Neuron (in vitro differentiated cells): ENCODE results near the gene MRC1.

Experiments
- H2AFZ ChIP-seq: one replicate; pipeline ENCODE4 v1.6.1; 2013; ENCODE audit warnings: low read depth, mild to moderate bottlenecking, inconsistent platforms, low read length, moderate library complexity
- H3K27me3 ChIP-seq: one replicate; pipeline ENCODE4 v1.6.1; 2013; ENCODE audit warnings: low read length; ENCODE audit not compliant: insufficient read depth
- H3K36me3 ChIP-seq: one replicate; pipeline ENCODE4 v1.6.1; 2013; ENCODE audit warnings: low read length; ENCODE audit not compliant: insufficient read depth
- H3K4me1 ChIP-seq: one replicate; pipeline ENCODE4 v1.6.1; 2013; ENCODE audit warnings: low read length; ENCODE audit not compliant: insufficient read depth
- H3K4me3 ChIP-seq: 2 replicates; pipeline ENCODE4 v1.5.1; 2013; ENCODE audit warnings: mild to moderate bottlenecking, low read length, moderate library complexity
- H3K9me3 ChIP-seq: one replicate; pipeline ENCODE4 v1.6.1; 2013; ENCODE audit warnings: low read length

MRC1 gene

GRCh38 chr10:17808971-17809841 is at the start of gene MRC1:
MRC1 (plus strand) TSS chr10:17809348; CDS start chr10:17809466, 118 bp downstream.
- no peaks in the 10 kb centered on the region for H3K9me3 ChIP-seq
- H3K4me3 ChIP-seq = no peak within 1 kb of the TSS
- H3K36me3 ChIP-seq = no peaks in the 10 kb centered on the region
- H2AFZ ChIP-seq = no peak within 1 kb of the TSS
- no peaks in the 10 kb centered on the region for H3K27me3 ChIP-seq
- H3K4me1 ChIP-seq = no peaks in the 10 kb centered on the region

DNA sequence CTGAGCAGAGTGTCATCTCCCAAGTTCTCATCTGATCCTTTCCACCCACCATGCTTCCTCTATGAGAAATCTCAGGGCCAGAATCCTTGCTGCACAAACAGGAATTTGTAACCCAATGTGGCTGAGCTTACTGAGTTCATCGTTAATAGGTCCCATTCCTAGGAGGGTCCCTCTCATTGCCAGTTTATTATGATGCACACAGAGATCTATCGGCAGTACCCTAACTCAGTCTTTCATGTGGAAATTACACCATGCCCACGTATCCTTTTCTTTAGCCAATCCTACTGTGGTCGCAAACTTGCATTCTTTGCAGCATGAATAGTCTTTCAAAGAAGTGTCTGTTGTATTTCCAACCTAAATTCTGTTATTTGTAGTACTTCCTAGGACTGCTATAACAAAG is 45.0 kb upstream of the MRC1 start:
- Histone ChIP-seq H3K4me1 (no peaks in the 10 kb centered on the region), H3K36me3 (no peaks in the 10 kb centered on the region)

DNA sequence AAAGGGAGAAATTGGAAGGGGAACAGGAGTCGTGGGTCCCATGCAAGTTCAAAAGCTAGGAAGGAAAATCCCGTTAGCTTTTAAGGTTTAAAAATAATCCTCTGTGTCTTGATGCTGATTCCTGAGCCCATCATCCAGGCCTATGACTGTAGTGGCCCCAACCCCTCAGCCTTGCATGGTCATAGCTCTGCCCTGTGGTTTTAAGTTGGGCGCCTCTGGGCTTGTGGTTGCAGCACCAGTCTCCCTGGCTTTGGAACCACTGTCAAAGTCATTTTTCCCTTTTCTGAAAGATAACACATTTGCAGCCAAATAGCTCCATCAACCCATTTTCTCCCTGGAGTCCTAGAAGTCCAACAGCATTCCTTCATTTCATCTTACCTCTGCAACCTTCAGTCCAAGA is 43.5 kb upstream of the MRC1 start:
- Histone ChIP-seq H3K36me3 (no peaks in the 10 kb centered on the region), H2AFZ (no peak overlapping the region), H3K9me3 (no peaks in the 10 kb centered on the region), H3K27me3 (peaks cover 4% of the 10 kb centered on the region), H3K4me3 (no peak overlapping the region), H3K4me1 (no peaks in the 10 kb centered on the region)

More for the DNA sequence above, 45.0 kb upstream of the MRC1 start:
- Histone ChIP-seq H3K9me3 (no peaks in the 10 kb centered on the region), H2AFZ (no peak overlapping the region), H3K4me3 (no peak overlapping the region), H3K27me3 (peaks cover 4% of the 10 kb centered on the region)

DNA sequence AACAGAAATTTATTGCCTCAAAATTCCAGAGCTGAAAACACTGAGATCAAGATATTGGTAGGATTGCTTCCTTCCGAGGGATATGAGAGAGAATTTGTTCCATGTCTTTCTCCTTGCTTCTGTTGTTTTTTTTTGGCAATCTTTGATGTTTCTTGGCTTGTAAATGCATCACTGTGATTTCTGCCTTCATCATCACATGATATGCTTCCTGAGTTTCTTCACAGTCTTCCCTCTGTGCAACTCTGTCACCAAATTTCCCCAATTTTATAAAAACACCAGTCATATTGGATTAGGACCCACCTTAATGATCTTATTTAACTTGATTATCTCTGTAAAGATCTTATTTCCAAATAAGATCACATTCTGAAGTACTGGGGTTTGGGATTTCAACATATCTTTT is 42.4 kb upstream of the MRC1 start:
- no peak overlapping the region for H3K4me3 ChIP-seq
- H3K27me3 ChIP-seq = peaks cover 4% of the 10 kb centered on the region
- no peak overlapping the region for H2AFZ ChIP-seq
- no peaks in the 10 kb centered on the region for H3K9me3 ChIP-seq
- no peaks in the 10 kb centered on the region for H3K4me1 ChIP-seq
- H3K36me3 ChIP-seq = no peaks in the 10 kb centered on the region

GRCh38 chr10:17768496-17768895 is 40.7 kb upstream of the MRC1 start:
- Histone ChIP-seq H3K27me3 (peaks cover 4% of the 10 kb centered on the region), H3K9me3 (no peaks in the 10 kb centered on the region), H3K4me1 (no peaks in the 10 kb centered on the region), H2AFZ (no peak overlapping the region), H3K4me3 (no peak overlapping the region), H3K36me3 (no peaks in the 10 kb centered on the region)

- Histone ChIP-seq H3K4me1 (no peaks in the 10 kb centered on the region), H3K27me3 (peaks cover 4% of the 10 kb centered on the region), H3K9me3 (no peaks in the 10 kb centered on the region), H3K36me3 (no peaks in the 10 kb centered on the region), H2AFZ (no peak overlapping the region), H3K4me3 (no peak overlapping the region)
These were observed 40.2 kb upstream of the MRC1 start for GRCh38 chr10:17768957-17769356.

DNA sequence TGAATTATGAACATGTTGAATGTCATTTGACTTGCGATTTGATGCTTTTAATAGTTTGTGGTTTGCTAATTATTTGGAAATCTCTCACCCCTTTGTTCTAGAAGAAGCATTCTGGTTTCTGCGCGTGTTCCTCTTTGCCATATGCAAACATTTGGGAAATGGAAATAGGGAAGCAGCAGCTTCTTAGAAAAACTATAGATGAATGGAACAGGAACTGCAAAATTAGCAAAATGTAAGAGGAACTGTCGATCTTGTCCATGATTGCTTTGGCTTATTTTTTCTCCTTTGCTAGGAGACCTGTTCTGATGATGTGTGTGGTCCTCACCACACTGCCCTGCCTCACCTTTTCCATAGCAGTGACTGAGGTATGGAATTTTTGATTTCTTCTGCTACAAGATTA is 38.1 kb upstream of the MRC1 start:
- Histone ChIP-seq H2AFZ (no peak overlapping the region), H3K4me3 (no peak overlapping the region), H3K36me3 (no peaks in the 10 kb centered on the region), H3K27me3 (no peaks in the 10 kb centered on the region), H3K4me1 (no peaks in the 10 kb centered on the region), H3K9me3 (no peaks in the 10 kb centered on the region)

- H3K4me3 ChIP-seq = no peak overlapping the region
- no peak overlapping the region for H2AFZ ChIP-seq
- no peaks in the 10 kb centered on the region for H3K27me3 ChIP-seq
- no peaks in the 10 kb centered on the region for H3K36me3 ChIP-seq
- H3K4me1 ChIP-seq = no peaks in the 10 kb centered on the region
- no peaks in the 10 kb centered on the region for H3K9me3 ChIP-seq
These were observed 29.4 kb upstream of the MRC1 start for GRCh38 chr10:17779784-17780183.

- no peak overlapping the region for H3K4me3 ChIP-seq
- H2AFZ ChIP-seq = no peak overlapping the region
- H3K36me3 ChIP-seq = no peaks in the 10 kb centered on the region
- no peaks in the 10 kb centered on the region for H3K27me3 ChIP-seq
- no peaks in the 10 kb centered on the region for H3K9me3 ChIP-seq
- no peaks in the 10 kb centered on the region for H3K4me1 ChIP-seq
These were observed 28.4 kb upstream of the MRC1 start for GRCh38 chr10:17780727-17781126.

GRCh38 chr10:17781856-17782255 is 27.3 kb upstream of the MRC1 start:
- Histone ChIP-seq H2AFZ (no peak overlapping the region), H3K4me3 (no peak overlapping the region), H3K36me3 (no peaks in the 10 kb centered on the region), H3K4me1 (no peaks in the 10 kb centered on the region), H3K27me3 (no peaks in the 10 kb centered on the region), H3K9me3 (no peaks in the 10 kb centered on the region)

DNA sequence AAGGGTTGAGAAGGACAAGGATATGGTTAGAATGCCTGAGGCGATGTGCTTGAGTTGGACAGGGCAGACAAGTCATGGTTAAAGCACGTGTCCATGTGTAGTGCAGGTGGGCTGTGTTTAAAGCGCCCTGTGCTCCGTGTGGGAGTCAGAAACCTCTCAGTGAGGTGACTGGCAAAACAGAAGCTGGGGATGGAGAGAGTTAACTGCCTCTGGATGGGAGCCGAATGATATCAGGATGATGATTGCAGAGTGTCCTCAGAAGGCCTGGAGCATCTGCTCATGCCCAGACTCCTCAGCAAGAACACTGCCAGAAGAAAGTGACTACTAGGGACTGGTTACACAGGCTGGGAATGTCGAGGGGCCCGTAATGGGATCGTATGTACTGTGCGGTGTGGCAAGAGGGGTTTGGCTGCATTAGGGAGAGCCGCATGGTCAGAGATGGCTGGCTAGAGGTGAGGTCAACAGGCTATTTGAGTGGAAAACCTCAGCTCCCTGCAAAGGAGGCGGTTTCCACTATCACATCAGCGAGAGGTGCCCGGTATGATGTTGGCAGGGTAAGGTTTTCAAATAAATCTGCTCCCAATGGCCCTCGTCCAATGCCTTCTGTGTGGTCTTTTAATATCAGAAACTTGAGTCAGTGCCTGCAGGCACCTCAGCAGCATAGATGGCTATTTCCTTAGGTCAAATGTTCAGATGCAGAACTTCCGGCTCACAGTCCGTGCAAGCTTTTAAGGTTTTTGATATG is 26.1 kb upstream of the MRC1 start:
- no peak overlapping the region for H3K4me3 ChIP-seq
- H3K36me3 ChIP-seq = no peaks in the 10 kb centered on the region
- H2AFZ ChIP-seq = no peak overlapping the region

DNA sequence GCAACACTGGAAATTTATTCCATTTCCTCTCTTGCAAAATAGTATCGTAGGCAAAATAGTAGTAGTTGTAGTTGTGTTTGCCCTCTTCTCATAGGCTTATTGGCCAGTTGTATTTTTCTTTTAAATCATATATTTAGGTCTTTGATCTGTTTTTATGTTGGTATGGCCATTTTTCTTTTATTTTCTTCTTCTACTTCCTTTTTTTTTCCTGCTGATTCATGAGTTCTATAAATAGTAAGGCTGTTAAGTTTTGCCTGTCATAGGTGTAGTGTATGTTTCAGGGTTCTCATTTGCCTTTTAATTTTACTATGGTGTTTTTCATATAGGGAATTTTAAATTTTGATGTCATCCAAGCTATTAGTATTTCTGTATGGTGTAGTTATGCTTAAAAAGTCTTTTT is 25.4 kb upstream of the MRC1 start:
- no peaks in the 10 kb centered on the region for H3K9me3 ChIP-seq
- H3K36me3 ChIP-seq = no peaks in the 10 kb centered on the region
- H3K4me1 ChIP-seq = peaks cover 11% of the 10 kb centered on the region
- H3K4me3 ChIP-seq = no peak overlapping the region
- no peaks in the 10 kb centered on the region for H3K27me3 ChIP-seq
- no peak overlapping the region for H2AFZ ChIP-seq

More for the DNA sequence above, 26.1 kb upstream of the MRC1 start:
- Histone ChIP-seq H3K9me3 (no peaks in the 10 kb centered on the region), H3K4me1 (peaks cover 9% of the 10 kb centered on the region), H3K27me3 (no peaks in the 10 kb centered on the region)

- no peaks in the 10 kb centered on the region for H3K36me3 ChIP-seq
- H3K9me3 ChIP-seq = no peaks in the 10 kb centered on the region
- H3K4me1 ChIP-seq = peaks cover 12% of the 10 kb centered on the region
- no peak overlapping the region for H2AFZ ChIP-seq
- no peaks in the 10 kb centered on the region for H3K27me3 ChIP-seq
- no peak overlapping the region for H3K4me3 ChIP-seq
These were observed 24.5 kb upstream of the MRC1 start for GRCh38 chr10:17784688-17785087.
